ENCODE results near the gene GPR141.
"Not testable (repeated sequence)": the region's sequence is repeated elsewhere in the genome, so short reads cannot be mapped to it uniquely, and the experiment has no call there.

GPR141 gene

DNA sequence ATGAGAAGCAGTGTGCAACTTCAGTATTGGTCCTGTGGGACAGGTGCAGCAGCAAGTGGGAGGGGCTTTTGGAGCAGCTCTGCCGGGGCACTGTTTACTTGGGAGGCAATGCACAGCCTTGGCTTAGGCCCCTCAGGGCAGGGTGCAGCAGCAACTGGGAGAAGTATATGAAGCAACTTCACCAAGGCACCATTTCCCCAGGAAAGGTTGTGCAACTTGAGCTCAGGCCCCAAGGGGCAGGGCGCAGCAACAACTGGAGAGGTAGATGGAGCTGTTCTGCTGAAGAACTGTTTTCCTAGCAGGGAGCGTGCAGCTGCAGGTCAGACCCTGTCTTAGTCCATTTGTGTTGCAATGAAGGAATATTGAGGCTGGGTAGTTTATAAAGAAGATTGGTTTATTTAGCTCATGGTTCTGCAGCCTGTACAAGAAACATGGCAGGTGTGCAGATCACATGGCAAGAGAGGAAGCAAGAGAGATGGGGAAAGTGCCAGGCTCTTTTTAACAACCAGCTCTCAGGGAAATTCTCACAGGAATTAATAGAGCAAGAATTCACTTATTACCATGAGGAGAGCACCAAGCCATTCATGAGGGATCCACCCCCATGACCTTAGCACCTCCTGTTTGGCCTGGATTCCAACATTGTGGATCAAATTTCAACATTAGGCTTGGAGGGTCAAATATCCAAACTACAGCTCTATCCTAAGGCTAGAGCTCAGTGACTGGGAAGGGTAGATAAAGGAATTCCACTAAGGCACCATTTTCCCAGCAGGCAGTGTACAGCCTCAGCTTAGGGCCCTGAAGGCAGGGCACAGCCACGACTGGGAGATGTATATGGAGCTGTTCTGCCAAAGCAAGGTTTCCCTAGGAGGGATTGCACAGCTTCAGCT lies 10.9 kb downstream of the GPR141 start:
- no peaks in the 10 kb centered on the region for H3K27me3 ChIP-seq (ENCODE audit: control insufficient read depth, insufficient read depth, low read length)
- H3K9ac ChIP-seq (ENCODE audit: low read depth, low read length): no peak overlapping the region
- no peak overlapping the region for H3K4me3 ChIP-seq (ENCODE audit: low read depth, low read length)
- no peaks in the 10 kb centered on the region for H3K9me3 ChIP-seq (ENCODE audit: control insufficient read depth, insufficient read depth, low read length)
- H3K36me3 ChIP-seq (ENCODE audit: control insufficient read depth, insufficient read depth, low read length): no peaks in the 10 kb centered on the region
- H3K4me1 ChIP-seq (ENCODE audit: control insufficient read depth, insufficient read depth, low read length): peaks cover 8% of the 10 kb centered on the region

- Histone ChIP-seq H3K4me1 (ENCODE audit: control insufficient read depth, insufficient read depth, low read length) (peaks cover 14% of the 10 kb centered on the region), H3K36me3 (ENCODE audit: control insufficient read depth, insufficient read depth, low read length) (no peaks in the 10 kb centered on the region), H3K9ac (ENCODE audit: low read depth, low read length) (no peak overlapping the region), H3K9me3 (ENCODE audit: control insufficient read depth, insufficient read depth, low read length) (no peaks in the 10 kb centered on the region), H3K27me3 (ENCODE audit: control insufficient read depth, insufficient read depth, low read length) (no peaks in the 10 kb centered on the region), H3K4me3 (ENCODE audit: low read depth, low read length) (no peak overlapping the region)
These were observed 14.7 kb downstream of the GPR141 start for GRCh38 chr7:37698276-37698675.

DNA sequence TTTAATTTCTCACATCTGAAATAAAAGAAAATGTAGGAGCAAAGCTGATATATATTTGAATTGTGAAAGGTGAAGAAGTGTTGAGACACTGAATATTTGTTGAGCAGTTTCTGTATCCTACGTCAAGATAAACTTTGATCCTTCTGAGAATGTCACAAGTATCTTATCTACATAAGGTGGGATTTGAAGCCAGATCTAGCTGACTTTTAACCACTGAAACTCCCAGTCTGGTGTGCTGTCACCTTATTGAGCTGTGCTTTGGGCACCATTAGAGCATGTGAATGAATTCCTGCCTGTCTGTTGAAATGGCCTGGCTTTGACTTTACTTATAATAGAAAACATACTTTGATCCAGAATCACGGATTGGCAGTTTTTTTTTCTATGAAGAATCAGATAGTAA lies 15.2 kb downstream of the GPR141 start:
- Histone ChIP-seq H3K9me3 (ENCODE audit: control insufficient read depth, insufficient read depth, low read length) (no peaks in the 10 kb centered on the region), H3K4me1 (ENCODE audit: control insufficient read depth, insufficient read depth, low read length) (peaks cover 18% of the 10 kb centered on the region), H3K27me3 (ENCODE audit: control insufficient read depth, insufficient read depth, low read length) (no peaks in the 10 kb centered on the region), H3K9ac (ENCODE audit: low read depth, low read length) (no peak overlapping the region), H3K36me3 (ENCODE audit: control insufficient read depth, insufficient read depth, low read length) (no peaks in the 10 kb centered on the region), H3K4me3 (ENCODE audit: low read depth, low read length) (no peak overlapping the region)

DNA sequence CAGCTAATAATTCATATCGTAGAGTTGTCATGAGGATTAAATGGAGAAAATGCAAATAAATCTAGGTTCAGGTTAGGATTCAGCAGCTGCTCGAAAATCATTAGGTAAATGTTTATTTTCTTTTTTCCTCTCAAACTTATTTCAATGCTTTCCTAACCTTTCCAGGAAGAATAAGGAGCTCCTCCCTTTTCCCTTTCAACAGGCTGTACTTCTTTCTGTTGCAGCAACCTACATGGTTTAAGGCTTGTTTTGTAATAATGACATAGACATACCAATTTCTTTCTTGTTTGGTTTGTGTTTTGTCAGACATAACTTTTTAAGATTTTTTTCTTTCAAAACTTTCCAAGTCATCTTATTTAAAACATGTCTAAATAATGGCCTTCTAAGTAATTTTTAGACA lies 18.2 kb downstream of the GPR141 start:
- Histone ChIP-seq H3K4me1 (ENCODE audit: control insufficient read depth, insufficient read depth, low read length) (peaks cover 15% of the 10 kb centered on the region), H3K9ac (ENCODE audit: low read depth, low read length) (no peak overlapping the region), H3K36me3 (ENCODE audit: control insufficient read depth, insufficient read depth, low read length) (no peaks in the 10 kb centered on the region), H3K4me3 (ENCODE audit: low read depth, low read length) (no peak overlapping the region), H3K27me3 (ENCODE audit: control insufficient read depth, insufficient read depth, low read length) (no peaks in the 10 kb centered on the region), H3K9me3 (ENCODE audit: control insufficient read depth, insufficient read depth, low read length) (no peaks in the 10 kb centered on the region)

GRCh38 chr7:37703361-37703760 lies 19.8 kb downstream of the GPR141 start:
- no peaks in the 10 kb centered on the region for H3K36me3 ChIP-seq (ENCODE audit: control insufficient read depth, insufficient read depth, low read length)
- H3K4me3 ChIP-seq (ENCODE audit: low read depth, low read length): no peak overlapping the region
- no peaks in the 10 kb centered on the region for H3K9me3 ChIP-seq (ENCODE audit: control insufficient read depth, insufficient read depth, low read length)
- peaks cover 15% of the 10 kb centered on the region for H3K4me1 ChIP-seq (ENCODE audit: control insufficient read depth, insufficient read depth, low read length)
- no peaks in the 10 kb centered on the region for H3K27me3 ChIP-seq (ENCODE audit: control insufficient read depth, insufficient read depth, low read length)
- no peak overlapping the region for H3K9ac ChIP-seq (ENCODE audit: low read depth, low read length)

- not testable (repeated sequence) for H3K9me3 ChIP-seq (ENCODE audit: control insufficient read depth, insufficient read depth, low read length); H3K36me3 ChIP-seq (ENCODE audit: control insufficient read depth, insufficient read depth, low read length); H3K9ac ChIP-seq (ENCODE audit: low read depth, low read length); H3K27me3 ChIP-seq (ENCODE audit: control insufficient read depth, insufficient read depth, low read length); H3K4me3 ChIP-seq (ENCODE audit: low read depth, low read length)
- H3K4me1 ChIP-seq (ENCODE audit: control insufficient read depth, insufficient read depth, low read length): peaks cover 15% of the 10 kb centered on the region
These were observed 20.8 kb downstream of the GPR141 start for GRCh38 chr7:37704328-37704833.

- Histone ChIP-seq H3K4me3 (ENCODE audit: low read depth, low read length) (no peak overlapping the region), H3K4me1 (ENCODE audit: control insufficient read depth, insufficient read depth, low read length) (peaks cover 15% of the 10 kb centered on the region), H3K27me3 (ENCODE audit: control insufficient read depth, insufficient read depth, low read length) (no peaks in the 10 kb centered on the region)
These were observed 22.4 kb downstream of the GPR141 start for GRCh38 chr7:37705976-37706375.

GRCh38 chr7:37706804-37707203 lies 23.2 kb downstream of the GPR141 start:
- H3K36me3 ChIP-seq (ENCODE audit: control insufficient read depth, insufficient read depth, low read length): no peaks in the 10 kb centered on the region
- peaks cover 15% of the 10 kb centered on the region for H3K4me1 ChIP-seq (ENCODE audit: control insufficient read depth, insufficient read depth, low read length)
- H3K4me3 ChIP-seq (ENCODE audit: low read depth, low read length): no peak overlapping the region
- H3K9ac ChIP-seq (ENCODE audit: low read depth, low read length): no peak overlapping the region
- H3K9me3 ChIP-seq (ENCODE audit: control insufficient read depth, insufficient read depth, low read length): no peaks in the 10 kb centered on the region
- H3K27me3 ChIP-seq (ENCODE audit: control insufficient read depth, insufficient read depth, low read length): no peaks in the 10 kb centered on the region

More at GRCh38 chr7:37705976-37706375, 22.4 kb downstream of the GPR141 start:
- Histone ChIP-seq H3K9me3 (ENCODE audit: control insufficient read depth, insufficient read depth, low read length) (no peaks in the 10 kb centered on the region), H3K36me3 (ENCODE audit: control insufficient read depth, insufficient read depth, low read length) (no peaks in the 10 kb centered on the region), H3K9ac (ENCODE audit: low read depth, low read length) (no peak overlapping the region)

DNA sequence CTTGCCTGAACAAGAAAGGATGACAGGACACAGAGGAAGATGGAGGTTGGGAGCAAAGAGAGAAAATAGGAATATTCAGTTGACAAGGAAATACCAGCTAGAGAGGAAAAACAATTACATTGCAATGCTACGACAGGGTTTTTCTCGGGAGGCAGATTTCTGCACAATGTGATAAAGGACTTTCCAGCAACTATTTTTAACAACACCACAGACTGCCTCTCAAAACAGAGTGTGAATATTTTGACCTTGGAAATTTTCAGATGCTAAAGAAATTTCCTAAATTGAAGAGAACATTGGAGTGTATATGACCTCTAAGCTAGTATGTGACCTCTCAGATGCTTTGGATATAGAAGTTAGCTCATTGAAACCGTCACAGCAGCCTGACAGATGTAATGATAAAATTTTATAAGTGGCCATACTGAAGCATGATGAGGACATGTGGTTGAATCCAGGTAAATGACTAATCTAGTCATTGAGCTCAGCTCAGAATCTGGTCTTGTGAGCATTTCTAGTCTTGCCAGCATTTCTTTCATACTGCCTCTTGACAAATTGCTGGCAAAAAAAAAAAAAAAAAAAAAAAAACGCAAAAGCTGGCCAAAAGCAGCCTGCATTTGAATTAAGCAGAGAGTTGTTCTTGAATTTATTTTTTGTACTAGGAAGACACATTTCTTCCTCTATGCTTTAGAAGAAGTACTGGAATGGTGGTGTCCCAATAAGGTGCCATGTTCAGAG lies 24.4 kb downstream of the GPR141 start:
- no peaks in the 10 kb centered on the region for H3K9me3 ChIP-seq (ENCODE audit: control insufficient read depth, insufficient read depth, low read length)
- H3K9ac ChIP-seq (ENCODE audit: low read depth, low read length): no peak overlapping the region
- H3K36me3 ChIP-seq (ENCODE audit: control insufficient read depth, insufficient read depth, low read length): no peaks in the 10 kb centered on the region
- peaks cover 13% of the 10 kb centered on the region for H3K4me1 ChIP-seq (ENCODE audit: control insufficient read depth, insufficient read depth, low read length)
- H3K27me3 ChIP-seq (ENCODE audit: control insufficient read depth, insufficient read depth, low read length): no peaks in the 10 kb centered on the region
- H3K4me3 ChIP-seq (ENCODE audit: low read depth, low read length): no peak overlapping the region

GRCh38 chr7:37709631-37710509 lies 26.3 kb downstream of the GPR141 start:
- no peaks in the 10 kb centered on the region for H3K27me3 ChIP-seq (ENCODE audit: control insufficient read depth, insufficient read depth, low read length)
- H3K4me1 ChIP-seq (ENCODE audit: control insufficient read depth, insufficient read depth, low read length): peaks cover 5% of the 10 kb centered on the region
- H3K36me3 ChIP-seq (ENCODE audit: control insufficient read depth, insufficient read depth, low read length): no peaks in the 10 kb centered on the region
- no peaks in the 10 kb centered on the region for H3K9me3 ChIP-seq (ENCODE audit: control insufficient read depth, insufficient read depth, low read length)
- H3K4me3 ChIP-seq (ENCODE audit: low read depth, low read length): no peak overlapping the region
- H3K9ac ChIP-seq (ENCODE audit: low read depth, low read length): no peak overlapping the region

DNA sequence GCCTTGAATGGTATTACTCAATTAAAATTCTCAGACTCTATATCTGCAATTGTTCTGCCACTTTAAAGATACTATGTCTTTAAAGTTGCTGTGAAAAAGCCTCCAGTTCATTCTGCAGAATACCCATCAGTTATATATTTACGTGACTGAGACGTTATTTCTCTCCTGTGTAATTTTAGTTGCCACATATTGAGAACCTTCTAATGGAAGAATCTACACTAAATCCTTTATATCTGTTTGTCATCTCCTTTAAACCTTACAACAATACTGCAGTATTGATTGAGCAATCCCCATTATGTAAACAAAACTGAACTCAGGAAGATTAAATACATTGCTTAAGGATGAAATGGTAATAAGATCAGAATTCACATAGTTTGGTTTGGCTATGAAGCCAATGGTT lies 30.0 kb downstream of the GPR141 start:
- Histone ChIP-seq H3K4me1 (ENCODE audit: control insufficient read depth, insufficient read depth, low read length) (peaks cover 2% of the 10 kb centered on the region), H3K36me3 (ENCODE audit: control insufficient read depth, insufficient read depth, low read length) (no peaks in the 10 kb centered on the region)

More for the DNA sequence above, 30.0 kb downstream of the GPR141 start:
- Histone ChIP-seq H3K9me3 (ENCODE audit: control insufficient read depth, insufficient read depth, low read length) (no peaks in the 10 kb centered on the region), H3K4me3 (ENCODE audit: low read depth, low read length) (no peak overlapping the region), H3K27me3 (ENCODE audit: control insufficient read depth, insufficient read depth, low read length) (no peaks in the 10 kb centered on the region), H3K9ac (ENCODE audit: low read depth, low read length) (no peak overlapping the region)
